ENCODE data around the gene PALM.

Gene PALM, protein sequence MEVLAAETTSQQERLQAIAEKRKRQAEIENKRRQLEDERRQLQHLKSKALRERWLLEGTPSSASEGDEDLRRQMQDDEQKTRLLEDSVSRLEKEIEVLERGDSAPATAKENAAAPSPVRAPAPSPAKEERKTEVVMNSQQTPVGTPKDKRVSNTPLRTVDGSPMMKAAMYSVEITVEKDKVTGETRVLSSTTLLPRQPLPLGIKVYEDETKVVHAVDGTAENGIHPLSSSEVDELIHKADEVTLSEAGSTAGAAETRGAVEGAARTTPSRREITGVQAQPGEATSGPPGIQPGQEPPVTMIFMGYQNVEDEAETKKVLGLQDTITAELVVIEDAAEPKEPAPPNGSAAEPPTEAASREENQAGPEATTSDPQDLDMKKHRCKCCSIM

DNA sequence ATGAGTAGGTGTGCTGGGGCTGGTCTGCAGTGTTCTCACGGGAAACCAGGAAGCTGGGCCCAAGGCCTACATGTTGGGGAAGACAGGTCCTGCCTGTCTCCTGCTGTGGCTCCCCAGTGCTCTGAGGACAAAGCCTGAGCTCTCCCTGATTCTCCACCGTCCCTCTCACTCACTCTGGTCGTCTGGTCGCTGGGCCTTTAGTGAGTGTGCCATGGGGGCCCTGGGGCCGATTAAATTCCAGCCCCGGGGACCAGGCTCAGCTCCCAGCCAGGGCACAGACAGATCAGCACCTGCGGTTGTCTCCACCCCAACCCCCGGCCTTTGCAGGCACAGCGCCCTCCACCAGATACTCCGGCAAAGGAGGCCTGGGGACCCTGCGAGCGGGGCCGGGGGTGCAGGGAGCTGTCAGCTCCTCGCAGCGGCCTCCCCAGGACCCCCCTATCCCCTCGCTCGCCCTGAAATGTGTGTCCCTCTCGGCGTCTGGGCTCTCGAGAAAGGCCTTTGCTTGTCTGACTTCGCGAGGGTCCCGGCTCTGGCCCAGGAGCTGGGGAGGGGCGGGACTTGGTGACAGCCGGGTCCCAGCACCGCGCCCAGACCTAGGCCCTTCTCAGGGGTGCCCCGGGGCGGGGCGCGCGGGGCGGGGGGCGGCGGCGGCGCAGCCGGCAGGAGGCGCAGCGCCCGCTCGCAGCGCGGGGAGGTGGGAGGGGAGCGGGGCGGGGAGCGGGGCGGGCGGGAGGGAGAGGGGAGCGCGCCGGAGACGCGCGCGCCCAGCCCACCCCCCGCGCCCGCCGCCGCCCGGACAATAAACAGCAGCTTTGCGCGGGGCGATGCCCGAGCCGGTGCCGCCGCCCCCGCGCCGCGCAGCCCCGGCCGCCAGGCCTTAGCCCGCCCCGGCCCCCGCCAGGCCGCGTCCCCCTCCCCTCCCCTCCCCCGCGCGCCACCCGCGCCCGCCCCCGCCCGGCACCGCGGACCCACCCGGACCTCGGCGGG, at the start of gene PALM:
TSS of gene PALM (plus strand) at position 782 of the 990 bp plus-strand sequence. CDS start 212 bp downstream, outside the sequence.
- TF ChIP-seq, protein P1, sequence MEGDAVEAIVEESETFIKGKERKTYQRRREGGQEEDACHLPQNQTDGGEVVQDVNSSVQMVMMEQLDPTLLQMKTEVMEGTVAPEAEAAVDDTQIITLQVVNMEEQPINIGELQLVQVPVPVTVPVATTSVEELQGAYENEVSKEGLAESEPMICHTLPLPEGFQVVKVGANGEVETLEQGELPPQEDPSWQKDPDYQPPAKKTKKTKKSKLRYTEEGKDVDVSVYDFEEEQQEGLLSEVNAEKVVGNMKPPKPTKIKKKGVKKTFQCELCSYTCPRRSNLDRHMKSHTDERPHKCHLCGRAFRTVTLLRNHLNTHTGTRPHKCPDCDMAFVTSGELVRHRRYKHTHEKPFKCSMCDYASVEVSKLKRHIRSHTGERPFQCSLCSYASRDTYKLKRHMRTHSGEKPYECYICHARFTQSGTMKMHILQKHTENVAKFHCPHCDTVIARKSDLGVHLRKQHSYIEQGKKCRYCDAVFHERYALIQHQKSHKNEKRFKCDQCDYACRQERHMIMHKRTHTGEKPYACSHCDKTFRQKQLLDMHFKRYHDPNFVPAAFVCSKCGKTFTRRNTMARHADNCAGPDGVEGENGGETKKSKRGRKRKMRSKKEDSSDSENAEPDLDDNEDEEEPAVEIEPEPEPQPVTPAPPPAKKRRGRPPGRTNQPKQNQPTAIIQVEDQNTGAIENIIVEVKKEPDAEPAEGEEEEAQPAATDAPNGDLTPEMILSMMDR (IDR thresholded peaks at IDR 0.05; ENCODE audit: control insufficient read depth, insufficient read depth, low read depth, low read length, missing control alignments), result no peak
- no peak within 1 kb of the TSS for H3K4me3 ChIP-seq (ENCODE audit: control insufficient read depth, low read depth, low read length)
- no peak for DNase-seq (ENCODE audit: low read depth)

DNA sequence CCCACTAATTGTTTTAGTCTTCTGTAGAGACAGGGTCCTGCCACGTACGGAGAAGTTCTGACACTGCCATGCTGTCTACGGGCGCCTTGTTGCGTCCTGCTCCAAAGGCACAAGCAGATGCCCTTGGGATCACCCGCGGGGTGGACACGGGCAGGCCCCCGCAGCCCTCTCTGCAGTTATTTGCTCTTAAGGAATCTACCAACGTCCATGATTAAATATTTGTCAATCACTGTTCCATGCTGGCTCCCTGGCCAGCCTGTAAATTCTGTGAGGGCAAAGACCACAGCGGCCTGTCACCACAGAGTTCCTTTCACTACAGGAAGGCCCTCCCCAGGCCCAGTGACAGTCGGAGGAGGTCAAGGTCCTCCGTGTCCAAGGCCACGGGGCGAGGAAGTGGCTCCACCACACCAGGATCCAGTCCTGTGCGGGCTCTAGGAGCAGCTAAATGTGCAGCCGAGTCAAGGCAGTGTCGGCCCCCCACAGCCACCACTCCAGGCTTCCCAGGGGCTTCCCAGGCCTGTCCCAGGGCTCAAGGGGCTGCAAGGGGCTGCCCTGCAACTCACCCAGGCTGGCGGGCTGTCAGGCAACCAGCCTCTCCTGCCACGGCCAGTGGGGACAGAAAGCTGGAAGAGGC, 47.8 kb upstream of the PALM start:
- peak overlapping the region; percentile 73 for H3K4me3 ChIP-seq (ENCODE audit: control insufficient read depth, low read depth, low read length)
- DNase-seq (ENCODE audit: low read depth), result no peak
- TF ChIP-seq, protein P1 (IDR thresholded peaks at IDR 0.05; ENCODE audit: control insufficient read depth, insufficient read depth, low read depth, low read length, missing control alignments), result no peak

DNA sequence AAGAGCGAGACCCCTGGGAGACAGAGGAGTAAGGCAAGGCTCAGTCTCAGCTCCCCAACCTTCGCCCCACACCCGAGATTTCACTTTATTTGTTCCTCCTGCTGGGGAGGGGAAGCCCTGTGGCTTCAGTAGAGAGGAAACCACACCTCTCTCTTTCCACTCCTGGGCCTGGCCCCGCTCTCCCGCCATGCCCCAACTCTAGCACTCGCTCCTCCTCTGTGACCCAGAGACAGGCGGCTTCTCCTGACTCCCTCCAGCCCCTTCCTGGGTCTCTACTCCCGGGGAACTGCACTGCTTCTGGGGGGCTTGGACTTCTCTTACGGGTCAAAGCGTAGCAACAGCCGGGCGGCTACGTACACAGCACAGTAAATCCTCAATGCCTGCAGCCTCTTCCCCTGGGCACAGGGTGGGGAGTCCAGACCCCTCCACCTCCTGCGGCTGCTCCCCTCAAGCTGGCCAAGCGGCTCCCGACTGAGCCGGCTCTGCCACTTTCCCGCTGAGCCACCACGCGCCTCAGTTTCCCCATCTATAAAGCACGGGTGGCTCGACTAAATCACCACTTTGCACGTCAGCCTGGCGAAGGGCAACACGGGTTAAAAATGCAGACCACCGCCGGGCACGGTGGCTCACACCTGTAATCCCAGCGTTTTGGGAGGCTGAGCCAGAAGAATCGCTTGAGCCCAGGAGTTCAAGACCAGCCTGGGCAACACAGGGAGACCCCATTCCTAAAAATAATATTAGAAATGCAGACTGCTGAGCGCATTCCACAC, 47.1 kb upstream of the PALM start:
- peak overlapping the region; percentile 73 for H3K4me3 ChIP-seq (ENCODE audit: control insufficient read depth, low read depth, low read length)
- TF ChIP-seq, protein P1 (IDR thresholded peaks at IDR 0.05; ENCODE audit: control insufficient read depth, insufficient read depth, low read depth, low read length, missing control alignments), result no peak
- DNase-seq (ENCODE audit: low read depth), result no peak

DNA sequence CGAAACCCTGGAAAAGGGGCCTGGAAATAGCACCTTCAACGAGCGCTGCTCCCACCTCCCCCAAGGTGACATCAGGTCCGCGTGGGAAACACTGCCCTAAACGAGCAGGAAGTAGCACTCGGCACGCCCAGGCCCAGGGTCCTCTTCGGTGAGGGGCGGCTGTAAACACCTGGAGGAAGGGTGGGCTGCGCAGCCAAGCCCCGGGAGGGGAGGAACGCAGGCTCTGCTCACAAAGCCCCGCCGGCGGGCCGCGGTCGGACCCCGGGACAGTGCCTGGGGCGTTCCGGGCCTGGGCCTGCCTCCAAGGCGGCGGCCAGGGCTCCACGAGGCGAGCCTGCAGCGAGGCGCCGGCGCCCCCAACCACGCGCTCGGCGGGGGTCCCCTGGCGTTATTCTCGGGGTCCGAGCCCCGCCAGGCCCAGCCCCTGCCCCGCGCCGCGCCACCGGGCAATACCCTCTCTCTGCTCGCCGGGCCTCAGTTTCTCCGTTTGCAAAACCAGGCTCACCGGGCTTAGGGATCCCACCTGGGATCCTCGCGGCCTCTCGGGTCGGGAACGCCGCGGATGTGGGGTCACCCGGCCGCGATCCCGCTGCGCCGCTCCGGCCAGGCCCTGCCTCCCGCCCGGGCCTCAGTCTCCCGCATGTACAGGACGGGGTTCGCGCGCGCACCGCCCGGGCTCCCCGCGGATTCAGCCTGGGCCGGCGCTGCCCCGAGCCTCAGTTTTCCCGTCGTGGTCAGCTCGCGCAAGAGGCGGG, 46.4 kb upstream of the PALM start:
- TF ChIP-seq, protein P1 (IDR thresholded peaks at IDR 0.05; ENCODE audit: control insufficient read depth, insufficient read depth, low read depth, low read length, missing control alignments), result no peak
- H3K4me3 ChIP-seq (ENCODE audit: control insufficient read depth, low read depth, low read length), result peak overlapping the region; percentile 73
- DNase-seq (ENCODE audit: low read depth), result no peak

DNA sequence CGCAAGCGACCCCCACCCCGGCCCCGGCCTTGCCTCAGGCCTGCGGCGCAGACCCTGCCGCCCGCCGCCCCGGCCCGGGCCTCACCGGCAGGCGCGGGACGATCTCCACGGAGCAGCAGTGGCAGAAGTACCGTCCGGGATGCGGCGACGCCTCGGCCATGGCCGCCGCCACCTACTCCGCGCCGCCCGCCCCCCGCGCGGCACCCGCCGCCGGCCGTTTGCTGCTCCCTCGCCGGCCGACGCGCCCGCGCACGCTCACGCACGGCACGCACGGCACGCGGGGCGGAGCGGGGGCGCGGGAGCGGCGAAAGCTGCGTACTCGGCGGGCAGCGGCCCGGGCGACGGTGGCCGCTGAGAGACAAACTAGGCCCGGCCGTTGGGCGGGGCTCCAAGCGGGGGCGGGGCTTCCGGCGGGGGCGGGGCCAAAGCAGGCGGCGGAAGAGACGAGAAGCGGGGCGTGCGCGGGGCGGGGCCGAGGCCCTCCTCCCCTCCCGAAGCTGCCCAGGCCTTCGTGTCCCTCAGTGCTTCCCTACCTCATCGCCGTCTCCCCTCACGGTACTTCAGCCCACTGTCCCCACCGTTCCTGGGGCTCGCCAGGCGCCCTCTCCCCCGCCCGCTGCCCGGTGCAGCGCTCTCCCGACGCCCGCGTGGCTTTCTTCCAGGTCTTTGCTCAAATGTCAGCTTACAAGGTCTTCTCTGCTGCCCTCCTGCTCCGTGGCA, 45.6 kb upstream of the PALM start, which contains the start of gene RNF126:
TSS of gene RNF126 (minus strand) at position 253 of the 720 bp plus-strand sequence. CDS start at position 160, 93 bp downstream.
- peak within 1 kb of the TSS; percentile 73 for H3K4me3 ChIP-seq (ENCODE audit: control insufficient read depth, low read depth, low read length)
- TF ChIP-seq, protein P1 (IDR thresholded peaks at IDR 0.05; ENCODE audit: control insufficient read depth, insufficient read depth, low read depth, low read length, missing control alignments), result no peak
- peak; percentile 51 for DNase-seq (ENCODE audit: low read depth)
